HTR-8/SVneo (cell line): ENCODE data around the gene HOGA1.
"Not testable (repeated sequence)": the region's sequence is repeated elsewhere in the genome, so short reads cannot be mapped to it uniquely, and the experiment has no call there.

Experiments
- DNase-seq: peaks from one replicate; pipeline ENCODE4 v3.0.0; 2011; ENCODE audit warnings: low spot score, mixed read lengths; ENCODE audit not compliant: insufficient read length
- FAIRE-seq: peaks from 2 replicates; lab custom pipeline; 2011; peaks lifted over from hg19 to GRCh38; lab: Jason Lieb, UNC

HOGA1 gene

DNA sequence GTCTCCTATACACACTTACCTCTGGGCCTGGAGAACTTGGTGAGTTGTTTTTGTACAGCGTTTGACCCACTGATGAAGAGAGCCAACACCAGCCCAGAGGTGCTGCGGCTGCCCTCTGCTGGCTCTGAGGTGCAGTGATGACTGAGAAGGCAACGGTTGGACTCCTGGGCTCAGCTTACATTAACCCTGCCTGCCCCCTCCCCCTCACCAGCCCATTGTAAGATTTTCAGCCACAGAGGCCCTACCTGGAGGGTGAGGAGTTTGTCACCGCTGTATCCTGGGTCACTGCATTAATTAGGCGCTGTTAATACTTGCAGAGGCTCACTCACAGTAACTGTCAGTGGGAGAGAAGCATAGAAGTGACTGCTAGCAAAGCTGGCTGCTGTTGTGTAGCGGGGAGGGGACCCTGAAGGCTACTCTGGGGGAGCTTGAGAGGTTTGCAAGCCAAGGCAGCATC is 30.6 kb upstream of the HOGA1 start:
- DNase-seq (peak; percentile 74), FAIRE-seq (no peak)

DNA sequence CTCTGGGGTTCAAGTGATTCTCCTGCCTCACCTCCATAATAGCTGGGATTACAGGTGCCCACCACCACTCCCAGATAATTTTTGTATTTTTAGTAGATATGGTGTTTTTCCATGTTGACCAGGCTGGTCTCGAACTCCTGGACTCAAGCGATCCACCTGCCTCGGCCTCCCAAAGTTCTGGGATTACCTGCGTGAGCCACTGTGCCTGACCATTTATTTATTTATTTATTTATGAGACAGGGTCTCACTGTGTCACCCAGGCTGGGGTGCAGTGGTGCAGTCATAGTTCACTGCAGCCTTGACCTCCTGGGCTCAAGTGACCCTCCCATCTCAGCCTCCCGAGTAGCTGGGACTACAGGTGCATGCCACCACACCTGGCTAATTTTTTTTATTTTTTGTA is 29.9 kb upstream of the HOGA1 start:
- not testable (repeated sequence) for FAIRE-seq, DNase-seq

DNA sequence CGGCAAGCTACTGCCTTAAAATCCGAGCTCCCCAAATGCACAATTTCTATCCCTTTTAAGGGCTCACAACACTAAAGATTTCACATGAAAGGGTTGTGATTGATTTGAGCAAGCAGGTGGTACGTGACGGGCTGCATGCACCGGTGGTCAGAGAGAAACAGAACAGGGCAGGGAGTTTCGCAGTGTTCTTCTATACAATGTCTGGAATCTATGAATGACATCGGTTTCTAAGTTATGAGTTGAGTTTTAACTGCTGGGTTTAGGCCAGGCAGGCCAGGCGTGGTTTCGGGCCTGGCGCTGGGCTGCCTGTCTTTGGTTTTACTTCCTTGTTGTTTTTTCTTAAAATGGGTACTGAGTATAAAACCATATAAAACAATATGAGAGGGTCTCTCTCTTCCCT is 28.6 kb upstream of the HOGA1 start:
- FAIRE-seq, DNase-seq: not testable (repeated sequence)

DNA sequence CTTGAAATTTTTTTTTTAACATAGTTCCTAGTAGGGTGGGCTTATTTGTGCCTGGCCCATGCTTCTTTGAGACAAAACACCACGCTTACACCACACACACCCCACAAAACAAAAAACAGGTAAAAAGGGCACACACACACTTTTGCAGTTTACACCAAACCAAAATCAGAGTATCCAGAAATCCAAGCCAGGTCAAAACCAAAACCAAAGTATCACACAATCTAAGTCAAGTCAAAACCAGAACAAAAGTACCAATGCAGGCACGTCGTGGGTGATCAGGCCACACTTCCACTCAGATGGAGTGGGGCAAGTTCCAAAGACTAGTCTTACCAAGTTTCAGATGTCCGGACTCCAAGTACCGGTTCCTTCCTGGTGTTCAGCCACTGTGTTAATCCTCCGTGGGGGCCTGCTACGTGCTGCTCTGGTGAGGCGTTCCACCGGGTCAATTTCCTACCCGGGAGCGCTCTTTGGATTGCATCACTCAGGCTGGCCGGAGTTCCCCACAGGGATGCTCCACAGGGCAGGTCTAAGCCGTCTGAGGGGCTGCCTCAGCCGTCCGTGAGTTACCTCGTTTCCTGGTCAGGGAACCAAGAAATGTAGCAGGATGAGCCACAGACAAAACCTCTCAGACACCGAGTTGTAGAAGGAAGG is 23.3 kb upstream of the HOGA1 start:
- DNase-seq, FAIRE-seq: not testable (repeated sequence)

DNA sequence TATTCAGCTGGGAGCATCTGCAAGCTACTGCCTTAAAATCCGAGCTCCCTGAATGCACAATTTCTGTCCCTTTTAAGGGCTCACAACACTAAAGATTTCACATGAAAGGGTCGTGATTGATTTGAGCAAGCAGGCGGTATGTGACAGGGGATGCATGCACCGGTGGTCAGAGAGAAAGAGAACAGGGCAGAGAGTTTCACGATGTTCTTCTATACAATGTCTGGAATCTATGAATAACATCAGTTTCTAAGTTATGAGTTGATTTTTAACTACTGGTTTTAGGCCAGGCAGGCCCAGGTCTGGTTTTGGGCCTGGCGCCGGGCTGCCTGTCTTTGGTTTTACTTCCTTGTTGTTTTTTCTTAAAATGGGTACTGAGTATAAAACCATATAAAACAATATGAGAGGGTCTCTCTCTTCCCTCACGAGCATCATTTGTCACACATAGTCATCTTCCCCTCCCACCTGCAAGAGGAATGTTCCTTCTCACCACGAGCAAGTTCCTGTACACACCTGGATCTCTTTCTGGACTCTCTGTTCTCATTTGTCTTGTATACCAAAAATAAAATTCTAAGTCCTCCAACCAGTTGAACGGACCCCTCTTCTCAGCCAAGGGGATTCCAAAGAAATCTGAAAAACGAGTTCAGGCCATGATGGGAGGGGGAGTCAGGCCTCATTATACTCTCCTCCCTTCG is 22.7 kb upstream of the HOGA1 start:
- FAIRE-seq, result not testable (repeated sequence)

DNA sequence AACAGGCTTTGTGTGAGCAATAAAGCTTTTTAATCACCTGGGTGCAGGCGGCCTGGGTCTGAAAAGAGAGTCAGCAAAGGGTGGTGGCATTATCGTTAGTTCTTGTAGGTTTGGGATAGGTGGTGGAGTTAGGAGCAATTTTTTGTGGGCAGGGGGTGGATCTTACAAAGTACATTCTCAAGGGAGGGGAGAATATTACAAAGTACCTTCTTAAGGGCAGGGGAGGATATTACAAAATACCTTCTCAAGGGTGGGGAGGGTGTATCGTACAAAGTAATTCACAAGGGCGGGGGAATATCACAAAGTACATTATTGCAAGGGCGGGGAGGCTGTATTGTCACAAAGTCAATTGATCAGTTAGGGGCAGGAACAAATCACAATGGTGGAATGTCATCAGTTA is 21.9 kb upstream of the HOGA1 start:
- not testable (repeated sequence) for DNase-seq, FAIRE-seq

More for the DNA sequence above, 22.7 kb upstream of the HOGA1 start:
- not testable (repeated sequence) for DNase-seq

DNA sequence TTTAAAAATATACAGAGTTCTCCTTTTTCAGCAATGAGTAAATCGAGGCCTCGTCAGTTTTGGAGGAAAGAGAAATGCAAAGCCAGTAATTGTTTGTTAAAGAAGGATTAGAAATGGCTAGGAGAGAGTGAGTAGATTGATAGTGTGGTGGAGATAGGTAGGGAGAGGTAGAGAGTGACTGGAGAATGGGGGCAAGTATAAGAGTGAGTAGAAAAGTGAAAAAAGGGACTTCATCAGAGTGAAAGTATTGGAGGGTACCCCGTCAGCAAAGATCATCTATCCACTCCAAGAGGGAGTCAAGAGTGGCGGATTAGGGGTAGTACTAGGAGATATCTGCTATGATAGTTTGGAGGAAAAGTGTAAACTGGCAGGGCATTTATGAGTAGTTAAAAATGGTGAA is 20.9 kb upstream of the HOGA1 start:
- DNase-seq, result no peak
- no peak for FAIRE-seq

DNA sequence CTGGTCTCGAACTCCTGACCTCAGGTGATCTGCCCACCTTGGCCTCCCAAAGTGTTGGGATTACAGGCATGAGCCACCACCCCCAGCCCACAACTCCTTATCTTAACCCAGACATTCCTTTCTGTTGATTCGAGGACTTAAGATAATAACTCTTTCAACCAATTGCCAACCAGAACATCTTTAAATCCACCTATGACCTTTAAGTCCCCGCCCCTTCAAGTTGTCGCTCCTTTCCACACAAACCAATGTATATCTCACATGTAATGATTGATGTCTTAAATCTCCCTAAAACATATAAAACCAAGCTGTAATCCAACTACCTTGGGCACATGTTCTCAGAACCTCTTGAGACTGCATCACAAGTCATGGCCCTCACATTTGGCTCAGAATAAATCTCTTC is 19.4 kb upstream of the HOGA1 start:
- DNase-seq, result no peak

DNA sequence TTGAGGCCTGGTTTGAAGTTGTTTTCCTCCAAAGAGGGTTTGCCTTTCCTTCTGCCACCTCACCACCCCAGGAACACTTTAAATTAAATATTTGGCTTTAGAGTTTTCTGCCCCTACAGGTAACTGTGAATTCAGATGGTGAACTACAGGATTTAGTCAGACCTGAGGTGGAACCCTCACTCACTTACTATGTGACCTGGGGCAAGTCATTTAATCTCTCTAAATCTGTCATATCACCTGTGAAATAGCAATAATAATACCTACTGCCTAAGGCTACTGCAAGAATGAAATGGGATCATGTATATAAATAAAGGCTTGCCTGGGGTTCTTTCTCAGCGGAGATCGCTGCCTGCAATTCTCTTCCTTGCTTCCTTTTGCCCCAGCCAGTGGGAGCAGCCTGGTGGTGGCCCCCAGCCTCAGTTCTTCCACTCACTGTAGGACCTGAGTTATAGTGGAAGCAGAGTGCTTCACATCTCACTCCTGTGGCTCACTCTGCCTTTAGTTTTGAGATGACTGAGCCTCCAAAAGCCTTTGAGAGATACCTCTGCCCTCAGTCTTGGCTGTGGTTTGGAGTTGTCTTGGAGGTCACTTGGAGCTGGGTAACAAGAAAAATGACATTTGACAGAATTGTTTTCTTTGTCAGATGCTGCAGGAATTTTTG is 17.7 kb upstream of the HOGA1 start:
- FAIRE-seq, result no peak
- no peak for DNase-seq

More for the DNA sequence above, 19.4 kb upstream of the HOGA1 start:
- FAIRE-seq, result no peak

DNA sequence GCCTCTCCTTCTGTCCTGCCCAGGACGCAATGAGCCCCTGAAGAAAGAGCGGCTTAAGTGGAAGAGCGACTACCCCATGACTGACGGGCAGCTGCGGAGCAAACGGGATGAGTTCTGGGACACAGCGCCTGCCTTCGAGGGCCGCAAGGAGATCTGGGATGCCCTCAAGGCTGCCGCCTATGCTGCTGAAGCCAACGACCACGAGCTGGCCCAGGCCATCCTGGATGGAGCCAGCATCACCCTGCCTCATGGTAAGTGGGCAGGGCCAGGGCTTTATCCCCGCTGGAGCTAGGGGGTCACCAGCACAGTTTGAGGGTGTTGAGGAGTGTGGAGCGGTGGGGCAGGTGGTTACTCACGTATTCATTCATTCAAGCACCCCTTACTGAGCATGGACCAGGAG is 16.3 kb upstream of the HOGA1 start:
- FAIRE-seq (no peak), DNase-seq (no peak)

DNA sequence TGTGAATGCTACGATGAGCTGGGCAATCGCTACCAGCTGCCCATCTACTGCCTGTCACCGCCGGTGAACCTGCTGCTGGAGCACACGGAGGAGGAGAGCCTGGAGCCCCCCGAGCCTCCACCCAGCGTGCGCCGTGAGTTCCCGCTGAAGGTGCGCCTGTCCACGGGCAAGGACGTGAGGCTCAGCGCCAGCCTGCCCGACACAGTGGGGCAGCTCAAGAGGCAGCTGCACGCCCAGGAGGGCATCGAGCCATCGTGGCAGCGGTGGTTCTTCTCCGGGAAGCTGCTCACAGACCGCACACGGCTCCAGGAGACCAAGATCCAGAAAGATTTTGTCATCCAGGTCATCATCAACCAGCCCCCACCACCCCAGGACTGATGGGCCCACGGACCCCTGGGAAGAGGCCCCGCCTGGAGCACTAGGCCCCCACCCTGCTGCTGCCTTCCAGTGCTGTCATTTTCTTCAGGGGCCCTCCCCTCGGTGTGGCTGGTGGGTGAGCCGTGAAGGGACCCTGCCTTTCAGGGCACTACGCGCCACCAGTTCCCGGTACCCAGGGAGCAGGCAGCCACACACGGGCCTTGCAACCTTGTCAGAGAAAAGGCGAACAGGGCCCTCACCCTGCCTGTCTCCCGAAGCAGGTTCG is 13.9 kb upstream of the HOGA1 start:
- FAIRE-seq, result no peak
- no peak for DNase-seq

DNA sequence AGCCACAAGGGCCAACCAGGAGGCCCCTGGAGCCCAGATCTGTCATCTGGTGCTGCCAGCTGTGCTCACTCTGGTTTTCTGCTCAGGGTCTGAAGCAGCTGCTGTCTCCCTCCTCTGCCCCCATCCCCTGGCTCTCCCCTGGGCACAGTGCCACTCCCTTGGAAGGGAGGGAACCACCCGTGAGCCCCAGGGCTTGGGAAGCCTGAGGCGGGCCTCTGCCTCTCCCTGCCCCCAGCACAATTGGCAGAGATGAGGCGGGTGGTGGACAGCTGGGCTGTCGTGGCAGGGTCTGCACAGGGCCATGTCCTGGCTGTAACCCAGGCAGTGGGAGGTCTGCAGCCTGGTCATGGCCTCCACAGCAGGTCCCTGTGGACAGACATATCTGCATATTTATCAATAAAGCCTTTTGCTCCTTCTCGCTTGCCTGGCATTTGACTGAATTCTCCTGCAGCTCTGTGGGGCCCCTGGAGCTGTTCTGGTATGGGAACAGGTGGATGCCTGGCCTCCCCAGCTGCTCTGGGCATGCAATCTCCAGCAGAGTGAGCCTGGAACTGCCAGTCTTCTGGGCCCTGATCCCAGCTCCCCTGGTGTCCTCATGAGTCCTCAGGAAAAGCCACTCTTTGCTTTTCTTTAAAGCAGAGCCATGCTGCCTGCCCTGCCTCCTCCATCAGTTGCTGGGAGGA is 13.3 kb upstream of the HOGA1 start:
- DNase-seq (no peak), FAIRE-seq (no peak)

DNA sequence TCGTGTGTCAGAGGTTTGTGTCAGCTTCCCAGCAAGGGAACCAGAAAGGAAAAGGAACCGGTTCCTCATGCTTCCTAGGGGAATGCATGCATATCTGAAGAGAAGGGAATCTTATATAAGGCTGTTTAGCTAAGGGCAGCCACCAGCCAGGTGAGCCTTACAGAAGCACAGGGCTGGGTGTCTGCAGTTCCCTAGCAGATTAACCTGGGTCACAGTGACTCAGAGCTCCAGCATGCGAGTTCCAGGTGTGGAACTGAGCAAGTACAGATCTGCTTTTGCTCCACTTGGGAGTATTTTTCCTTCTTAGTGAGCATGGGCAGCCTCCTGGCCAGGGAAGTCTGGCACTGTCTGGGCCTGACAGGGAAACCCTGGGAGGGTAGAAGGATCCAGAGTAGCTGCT is 12.6 kb upstream of the HOGA1 start:
- no peak for DNase-seq

DNA sequence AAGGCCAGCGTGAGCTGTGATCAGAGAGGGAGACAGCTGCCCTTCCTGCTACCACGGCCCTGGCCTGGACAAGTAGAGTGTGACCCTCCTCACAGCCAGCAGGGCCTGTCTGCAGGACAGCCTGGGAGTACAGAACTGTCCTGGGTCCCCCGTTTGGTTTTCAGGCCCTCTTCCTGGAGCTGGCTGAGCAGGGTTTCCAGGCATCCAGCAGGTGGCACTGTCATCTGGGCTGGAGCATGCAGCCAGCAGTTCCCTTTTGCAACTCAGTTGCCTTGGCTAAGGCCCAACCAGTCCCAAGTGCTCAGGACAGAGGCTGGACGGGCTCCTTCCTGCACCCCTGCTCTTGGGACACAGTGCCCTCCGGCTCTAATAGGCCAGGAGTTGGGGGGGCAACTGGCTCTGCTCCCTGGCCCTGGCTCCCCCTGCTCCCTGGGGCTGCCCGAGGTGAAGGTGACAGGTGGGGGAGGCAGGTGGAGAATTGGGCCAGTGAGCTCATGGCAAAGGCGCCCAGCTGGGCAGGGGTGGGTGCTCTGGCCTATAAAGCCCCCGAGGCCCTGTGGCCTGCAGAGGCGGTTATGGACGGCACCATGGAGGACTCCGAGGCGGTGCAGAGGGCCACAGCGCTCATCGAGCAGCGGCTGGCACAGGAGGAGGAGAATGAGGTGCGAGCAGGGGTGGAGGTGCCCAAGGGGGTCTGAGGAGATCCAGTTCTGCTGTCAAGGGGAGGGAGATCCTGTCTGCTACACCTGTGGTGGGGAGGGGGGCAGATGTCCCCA is 11.8 kb upstream of the HOGA1 start, which contains the start of gene ANKRD2:
TSS of gene ANKRD2 (plus strand) at position 566 of the 776 bp plus-strand sequence. CDS start at position 576, 10 bp downstream.
- DNase-seq (peak; percentile 71), FAIRE-seq (peak; percentile 81)

More for the DNA sequence above, 12.6 kb upstream of the HOGA1 start:
- FAIRE-seq, result no peak

DNA sequence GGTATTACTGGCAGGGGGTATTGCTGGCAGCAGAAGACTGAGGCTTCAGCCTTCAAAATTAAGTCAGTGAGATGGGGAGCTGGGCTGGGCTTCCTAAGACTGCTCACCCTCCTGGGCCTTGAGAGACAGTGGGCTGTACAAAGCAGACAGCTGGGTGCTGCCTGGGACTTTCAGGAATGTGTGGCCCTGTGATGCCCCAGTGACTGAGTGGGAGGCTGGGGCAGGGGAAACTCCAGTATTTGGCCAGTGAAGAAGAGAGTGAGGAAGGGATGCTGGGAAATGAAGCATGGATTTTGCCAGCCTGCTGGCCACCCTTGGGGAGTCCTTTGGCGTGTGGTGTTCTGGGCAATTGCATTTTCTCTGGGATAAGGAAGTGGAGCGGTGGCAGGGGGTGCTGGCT is 11.2 kb upstream of the HOGA1 start:
- DNase-seq, result no peak
- peak; percentile 54 for FAIRE-seq

DNA sequence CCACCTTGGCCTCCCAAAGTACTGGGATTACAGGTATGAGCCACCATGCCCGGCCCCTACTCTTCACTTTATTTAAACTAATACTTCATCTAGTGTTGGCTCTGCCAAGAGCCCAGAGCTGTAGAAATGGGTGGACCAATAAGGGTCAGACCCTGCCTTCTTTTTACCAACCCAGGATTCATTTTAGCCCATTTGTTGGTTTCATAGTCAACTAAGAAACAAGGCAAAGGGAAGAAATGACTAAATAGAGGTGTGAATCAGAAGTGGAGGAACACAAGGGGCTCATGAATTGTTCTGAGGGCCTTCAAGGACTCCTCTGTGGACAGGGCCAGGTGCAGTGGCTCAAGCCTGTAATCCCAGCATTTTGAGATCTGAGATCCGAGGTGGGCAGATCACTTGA is 10.5 kb upstream of the HOGA1 start:
- no peak for DNase-seq
- FAIRE-seq, result no peak

DNA sequence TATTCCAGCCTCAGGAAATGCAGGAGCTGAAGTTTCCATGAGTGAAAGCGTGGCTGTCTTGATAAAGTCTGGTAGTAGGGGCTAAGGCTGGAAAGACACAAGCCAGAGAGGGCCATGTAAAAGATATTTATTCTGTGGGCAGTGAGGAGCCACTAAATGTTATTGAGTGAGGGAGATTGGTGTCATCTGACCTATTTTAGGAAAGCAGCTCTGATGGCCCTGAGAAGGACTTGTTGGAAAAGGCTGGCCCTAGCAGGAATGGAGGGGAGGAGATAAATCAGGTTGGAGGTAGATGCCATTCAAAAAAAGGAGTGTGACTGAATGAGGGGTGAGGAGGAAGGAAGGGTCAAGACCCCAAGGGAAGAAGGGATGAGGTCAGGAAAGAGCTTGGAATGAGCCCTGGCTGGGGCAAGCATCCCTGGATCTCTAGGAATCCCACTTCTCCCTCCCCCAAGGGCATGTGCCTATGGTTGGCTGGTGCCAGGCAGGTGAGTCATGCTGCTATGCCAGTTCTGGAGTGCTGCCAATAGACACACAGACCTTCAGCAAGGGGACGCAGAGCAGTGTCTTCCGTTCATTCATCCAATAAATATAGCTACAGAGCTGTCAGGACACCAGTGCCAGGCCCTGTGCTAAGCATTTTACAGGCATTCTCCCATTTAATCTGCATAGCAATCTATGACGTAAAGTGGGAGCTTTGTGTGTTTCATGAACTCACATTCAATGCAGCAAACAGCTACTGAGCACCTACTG is 9.6 kb upstream of the HOGA1 start:
- FAIRE-seq (peak; percentile 99), DNase-seq (peak; percentile 98)

DNA sequence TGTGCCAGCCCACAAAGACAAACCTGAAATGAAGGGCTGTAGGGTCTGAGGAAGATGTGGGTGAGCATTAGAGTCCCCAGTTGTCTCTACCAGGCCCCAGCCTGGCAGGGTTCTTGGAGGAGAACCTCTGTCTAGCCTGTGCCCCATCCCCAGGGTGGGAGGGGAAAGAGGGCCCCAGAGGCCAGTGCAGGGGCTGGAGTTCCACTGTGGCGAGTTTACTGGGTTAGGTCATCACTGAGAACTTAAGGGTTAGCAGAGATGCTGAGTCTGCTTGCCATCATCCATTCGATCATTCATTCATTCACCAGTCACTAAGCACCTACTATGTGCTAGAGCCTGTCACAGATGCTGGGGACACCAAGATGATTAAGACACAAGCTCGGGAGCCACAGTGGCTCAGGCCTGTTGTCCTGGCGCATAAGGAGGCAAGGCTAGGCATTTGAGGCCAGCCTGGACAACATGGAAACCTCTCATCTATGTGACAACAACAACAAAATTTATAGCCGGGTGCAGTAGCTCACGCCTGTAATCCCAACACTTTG is 9.0 kb upstream of the HOGA1 start:
- no peak for FAIRE-seq
- peak; percentile 69 for DNase-seq
